HG03342 (cell line): Measurements from ENCODE around the gene P2RY6.

ENCODE experiments used
- ATAC-seq: cut with Tn5 transposase; IDR thresholded peaks from one replicate; pipeline ENCODE4 v1.9.1; 2021; ENCODE audit warnings: mild to moderate bottlenecking, moderate library complexity; ENCODE audit not compliant: unreplicated experiment

The P2RY6 gene

GRCh38 chr11:73314117-73314961 is 42.2 kb downstream of the P2RY6 start:
- peak; percentile 49 for ATAC-seq

- no peak for ATAC-seq
These were observed 43.3 kb downstream of the P2RY6 start for GRCh38 chr11:73315293-73316020.

GRCh38 chr11:73316422-73316821 is 44.3 kb downstream of the P2RY6 start:
- ATAC-seq = no peak

GRCh38 chr11:73317373-73317772 is 45.2 kb downstream of the P2RY6 start:
- ATAC-seq = no peak

DNA sequence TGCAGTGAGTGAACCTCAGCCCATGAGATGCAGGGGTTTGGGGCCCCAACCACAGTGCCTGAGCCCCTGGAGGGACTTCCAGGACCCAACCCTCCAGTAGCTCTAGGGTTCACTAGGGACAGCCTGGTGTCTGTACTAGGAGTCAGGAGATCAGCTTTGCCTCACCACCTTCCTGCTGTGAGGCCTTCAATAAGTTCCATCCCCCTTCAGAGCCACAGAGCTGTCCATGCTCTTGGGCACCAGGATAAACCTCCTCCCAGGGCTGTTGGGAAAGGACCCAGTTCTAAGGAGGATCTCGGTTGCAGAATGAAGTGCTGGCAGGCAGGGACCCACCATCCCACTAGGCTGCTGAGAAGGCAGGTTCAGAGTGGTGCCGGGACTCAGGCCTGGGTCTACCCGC is 45.7 kb downstream of the P2RY6 start:
- ATAC-seq = no peak

DNA sequence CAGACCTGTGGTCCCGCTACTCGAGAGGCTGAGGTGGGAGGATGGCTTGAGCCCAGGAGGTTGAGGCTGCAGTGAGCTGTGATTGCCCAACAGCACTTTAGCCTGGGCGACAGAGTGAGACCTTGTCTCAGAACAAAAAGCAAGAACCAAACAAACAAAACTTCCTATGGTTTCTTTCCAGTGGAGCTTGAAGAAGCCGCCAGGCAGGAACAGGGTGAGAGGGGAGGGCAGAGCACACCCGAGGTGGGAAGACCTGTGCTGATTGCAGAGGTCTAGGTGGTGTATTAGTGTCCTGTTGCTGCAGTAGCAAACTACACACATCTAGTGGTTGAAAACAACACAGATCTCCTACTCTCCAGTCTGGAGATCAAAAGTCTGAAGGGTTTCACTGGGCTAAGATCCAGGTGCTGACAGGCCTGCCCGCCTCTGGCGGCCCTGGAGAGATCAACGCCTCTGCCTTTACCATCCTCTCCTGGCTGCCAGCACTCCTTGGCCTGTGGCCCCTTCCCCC is 46.4 kb downstream of the P2RY6 start:
- no peak for ATAC-seq

- no peak for ATAC-seq
These were observed 48.8 kb downstream of the P2RY6 start for GRCh38 chr11:73320763-73321603.

DNA sequence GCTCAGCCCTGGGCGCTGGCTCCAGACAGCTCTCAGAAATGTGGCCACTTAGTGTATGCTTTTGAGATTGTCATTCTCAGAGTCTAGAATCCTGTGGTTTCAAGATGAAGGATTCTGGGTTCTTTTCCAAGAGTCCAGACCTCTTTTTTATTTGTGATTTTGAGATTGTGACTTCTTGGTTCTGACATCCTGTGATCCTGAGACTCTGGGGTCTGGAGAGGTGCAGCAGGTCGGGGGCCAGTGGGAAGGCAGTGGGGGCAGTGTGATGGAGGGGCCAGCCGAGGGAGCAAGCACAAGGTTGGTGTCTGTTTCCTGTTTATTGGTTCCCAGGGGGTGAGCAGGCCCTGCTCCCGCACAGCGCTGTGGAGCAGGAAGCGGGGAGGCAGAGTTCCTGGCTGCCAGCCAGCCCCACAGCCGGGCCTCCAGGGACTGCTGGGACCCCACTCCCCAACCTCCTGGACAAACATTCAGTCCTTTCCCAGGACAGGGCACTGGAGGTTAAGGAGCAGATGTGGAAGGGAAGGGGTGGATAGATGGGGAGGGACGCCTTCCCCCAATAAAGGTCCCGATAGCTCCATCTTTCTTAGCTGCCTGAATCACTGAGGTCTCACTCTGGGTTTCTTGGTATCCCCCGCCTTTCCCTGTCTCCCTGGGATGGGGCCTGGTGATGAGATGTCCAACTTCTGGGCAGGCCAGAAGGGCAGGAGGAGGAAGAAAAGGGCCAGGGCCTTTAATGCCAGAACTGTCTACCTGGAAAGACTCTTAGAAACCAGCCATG is 49.7 kb downstream of the P2RY6 start:
- no peak for ATAC-seq

GRCh38 chr11:73322382-73323306 is 50.5 kb downstream of the P2RY6 start:
- ATAC-seq = no peak

- no peak for ATAC-seq
These were observed 51.3 kb downstream of the P2RY6 start for GRCh38 chr11:73323464-73323863.

DNA sequence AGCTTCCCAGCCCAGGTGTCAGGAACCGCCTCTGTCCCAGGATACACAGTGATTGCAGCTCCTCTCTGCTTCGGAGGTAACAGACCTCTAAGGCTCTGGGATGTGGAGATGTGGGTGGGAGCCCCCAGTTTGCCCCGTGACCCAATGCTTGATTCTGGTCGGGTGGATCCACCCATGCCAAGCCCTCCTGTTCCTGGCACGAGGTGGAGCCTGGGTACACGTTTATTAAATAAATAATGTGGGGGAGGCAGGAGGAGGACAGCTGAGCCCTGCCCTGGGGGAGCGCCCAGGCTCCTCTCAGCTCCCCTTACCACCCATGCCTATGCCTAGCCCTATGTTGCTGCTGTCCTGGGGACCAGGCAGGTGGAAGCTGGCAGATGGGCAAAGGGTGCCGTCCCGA is 52.0 kb downstream of the P2RY6 start:
- no peak for ATAC-seq

- peak; percentile 6 for ATAC-seq
These were observed 52.5 kb downstream of the P2RY6 start for GRCh38 chr11:73324665-73325035.

- peak; percentile 52 for ATAC-seq
These were observed 53.2 kb downstream of the P2RY6 start for GRCh38 chr11:73325036-73325981.

GRCh38 chr11:73326929-73327811 is 55.0 kb downstream of the P2RY6 start:
- no peak for ATAC-seq

GRCh38 chr11:73327812-73328364 is 55.8 kb downstream of the P2RY6 start:
- ATAC-seq = no peak

GRCh38 chr11:73330569-73331093 is 58.5 kb downstream of the P2RY6 start:
- ATAC-seq = no peak
